NT2/D1 (cell line): ENCODE data around the gene PANK4.

ENCODE experiments used
- SUZ12 ChIP-seq: IDR thresholded peaks from 2 replicates; pipeline ENCODE4 v1.6.1; 2011; ENCODE audit not compliant: insufficient read length, insufficient read depth; ENCODE audit errors: extremely low read depth
- YY1 ChIP-seq: IDR thresholded peaks from 2 replicates; pipeline ENCODE4 v1.6.1; 2011; ENCODE audit not compliant: insufficient read length, insufficient read depth
- ZNF274 ChIP-seq: IDR thresholded peaks from 2 replicates; pipeline ENCODE4 v1.6.1; 2011; ENCODE audit warnings: mild to moderate bottlenecking, low read depth, low read length

GRCh38 chr1:2505461-2505994 is 20.9 kb downstream of the PANK4 start:
- TF ChIP-seq SUZ12 (no peak), ZNF274 (no peak), YY1 (no peak)
